Lower leg skin (tissue), 3 donors: ENCODE results near the gene BST2.

Source experiments
- CTCF ChIP-seq, 3 donors: fragments of 450-650 bp; IDR thresholded peaks; one replicate each; pipeline ENCODE4 v1.5.1; 2016; ENCODE audit warnings: antibody characterized with exemption in 3 of 3, mild to moderate bottlenecking in 3 of 3, moderate library complexity in 2 of 3
- POLR2A ChIP-seq, 2 donors: fragments of 450-650 bp; IDR thresholded peaks; one replicate each; pipeline ENCODE4 v1.6.1; 2016 to 2017; ENCODE audit warnings: antibody characterized with exemption in 2 of 2, mild to moderate bottlenecking in 1 of 2, moderate library complexity in 1 of 2

- TF ChIP-seq CTCF (IDR thresholded peaks at IDR 0.05) = no peak
- no peak for TF ChIP-seq POLR2A (IDR thresholded peaks at IDR 0.05)
These were observed at the start of gene BST2 for GRCh38 chr19:17405250-17406045.
